Activated CD4-positive, alpha-beta T cell treated with anti-CD3 and anti-CD28 coated beads, Interleukin-2, Interleukin-6, amounts not matched to agents 100 ng/mL and 50 ng/mL, durations not matched to agents 16 hours and 8 hours (primary cell): ENCODE results near the gene EPB41L3.
A peak's percentile ranks its signal among the peaks of the same experiment; 100 is the strongest.
"Not testable (repeated sequence)": the region's sequence is repeated elsewhere in the genome, so short reads cannot be mapped to it uniquely, and the experiment has no call there.

Source experiments
- DNase-seq: peaks from one replicate; pipeline ENCODE4 v3.0.0-alpha.2; 2020

Gene EPB41L3

DNA sequence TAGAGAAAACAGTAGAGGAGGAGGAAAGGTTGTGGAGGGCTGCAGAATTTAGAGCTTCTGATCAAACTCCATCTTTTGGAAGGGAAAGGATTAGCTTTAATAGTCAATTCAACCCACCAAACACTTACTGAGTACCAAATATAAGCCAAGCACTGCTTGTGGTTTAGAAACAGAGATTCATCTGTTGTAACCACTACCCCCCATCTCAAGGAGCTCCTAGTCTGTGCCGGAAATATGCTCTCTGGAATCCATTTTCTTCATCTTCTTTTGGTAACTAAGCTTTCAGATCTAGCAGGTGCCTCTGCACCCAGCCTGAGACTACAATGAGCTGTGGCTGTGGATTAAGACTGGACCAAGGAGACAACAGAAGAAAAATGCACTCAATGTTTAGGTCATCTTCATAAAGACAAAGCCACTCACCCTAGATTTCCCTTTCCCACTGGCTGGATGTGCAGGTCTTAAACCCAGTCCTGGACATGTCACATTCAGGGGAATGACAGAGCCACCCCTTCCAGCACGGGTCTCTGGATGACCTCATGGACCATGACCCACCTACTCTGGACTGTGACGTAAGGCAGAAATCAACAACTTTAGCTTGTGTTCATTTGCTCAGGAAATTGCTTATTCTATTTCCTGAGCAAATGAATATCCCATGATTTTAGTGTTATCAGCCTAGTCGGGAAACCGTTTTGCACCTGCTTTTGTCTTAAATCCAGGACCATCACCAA, 52.9 kb downstream of the EPB41L3 start:
- DNase-seq, result no peak

DNA sequence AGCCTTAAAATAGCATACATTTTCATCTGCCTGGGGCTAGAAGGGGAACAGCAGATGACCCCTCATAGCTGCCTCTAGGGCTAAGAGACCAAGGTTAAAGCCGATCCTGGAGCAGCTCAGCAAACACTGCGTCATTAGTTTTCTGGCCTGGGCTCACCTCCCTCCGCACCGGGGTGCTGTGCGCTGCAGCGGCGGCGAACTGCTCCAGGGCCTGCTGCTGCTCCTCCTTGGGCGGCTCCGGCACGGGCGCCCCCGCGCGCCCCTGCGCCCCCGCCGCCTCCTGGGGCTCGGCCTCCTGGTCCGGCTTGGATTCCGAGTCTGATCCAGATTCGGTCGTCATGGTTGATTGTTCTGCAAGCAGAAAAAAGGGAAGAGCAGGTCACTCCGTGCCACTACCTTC, 55.0 kb downstream of the EPB41L3 start:
- DNase-seq, result no peak

DNA sequence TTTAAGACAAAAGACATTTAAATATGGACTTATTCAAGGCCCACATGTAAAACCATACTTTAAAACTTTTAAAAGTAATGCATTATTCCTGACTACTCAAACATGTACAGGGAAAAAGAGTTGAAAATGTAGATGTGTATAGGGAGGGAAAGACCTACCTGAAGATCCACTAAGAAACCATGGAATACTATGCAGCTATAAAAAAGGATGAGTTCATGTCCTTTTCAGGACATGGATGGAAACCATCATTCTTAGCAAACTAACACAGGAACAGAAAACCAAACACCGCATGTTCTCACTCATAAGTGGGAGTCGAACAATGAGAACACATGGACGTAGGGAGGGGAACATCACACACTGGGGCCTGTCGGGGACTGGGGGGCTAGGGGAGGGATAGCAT, 55.8 kb downstream of the EPB41L3 start:
- DNase-seq, result not testable (repeated sequence)

DNA sequence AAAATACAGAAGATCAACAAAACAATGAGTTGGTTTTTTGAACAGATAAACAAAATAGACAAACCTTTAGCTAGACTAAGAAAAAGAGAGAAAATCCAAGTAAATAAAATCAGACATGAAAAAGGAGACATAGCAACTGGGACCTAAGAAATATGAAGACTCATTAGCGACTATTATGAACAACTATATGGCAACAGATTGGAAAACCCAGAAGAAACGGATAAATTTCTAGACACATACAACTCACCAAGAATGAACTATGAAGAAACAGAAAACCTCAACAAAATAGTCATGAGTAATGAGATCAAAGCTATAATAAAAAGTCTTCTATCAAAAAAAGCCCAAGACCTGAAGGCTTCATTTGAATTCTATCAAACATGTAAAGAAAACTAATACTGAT, 59.3 kb downstream of the EPB41L3 start:
- no peak for DNase-seq

DNA sequence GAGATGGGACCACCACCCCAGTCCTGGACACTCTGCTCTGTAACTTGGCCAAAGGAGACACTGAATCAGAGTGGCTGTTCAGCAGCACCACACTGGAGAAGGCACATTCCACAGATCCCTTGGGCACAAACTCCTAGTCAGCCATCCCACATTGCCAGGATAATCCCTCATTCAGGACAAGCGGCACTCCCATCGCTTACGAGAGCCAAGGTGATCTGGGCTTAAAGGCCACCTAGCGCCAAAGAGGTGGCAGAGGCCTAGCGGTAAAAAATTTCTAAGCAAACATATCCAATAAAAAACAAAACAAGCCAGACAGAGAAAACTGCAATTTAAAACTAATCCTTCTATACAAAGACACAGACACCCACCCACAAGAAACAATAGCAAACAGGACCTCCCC, 62.2 kb downstream of the EPB41L3 start:
- DNase-seq, result no peak

DNA sequence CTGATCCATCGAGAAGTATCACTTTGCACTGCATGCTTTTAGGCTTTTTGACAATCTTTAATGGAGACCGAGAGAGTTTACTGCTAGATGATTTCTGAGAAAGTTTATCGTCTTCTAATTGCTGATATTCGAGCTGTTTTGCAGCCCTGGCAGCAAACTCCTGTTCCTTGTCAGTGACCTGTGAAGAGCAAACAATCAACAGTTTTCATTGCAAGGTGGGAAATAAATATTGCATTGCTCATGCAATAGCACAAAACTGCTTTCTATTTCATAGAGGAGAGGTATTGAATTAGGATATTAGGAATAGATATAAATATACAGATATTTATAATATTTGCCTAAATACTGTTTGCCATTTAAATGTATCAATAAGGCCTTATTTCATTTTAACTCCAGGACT, 65.5 kb downstream of the EPB41L3 start:
- no peak for DNase-seq

DNA sequence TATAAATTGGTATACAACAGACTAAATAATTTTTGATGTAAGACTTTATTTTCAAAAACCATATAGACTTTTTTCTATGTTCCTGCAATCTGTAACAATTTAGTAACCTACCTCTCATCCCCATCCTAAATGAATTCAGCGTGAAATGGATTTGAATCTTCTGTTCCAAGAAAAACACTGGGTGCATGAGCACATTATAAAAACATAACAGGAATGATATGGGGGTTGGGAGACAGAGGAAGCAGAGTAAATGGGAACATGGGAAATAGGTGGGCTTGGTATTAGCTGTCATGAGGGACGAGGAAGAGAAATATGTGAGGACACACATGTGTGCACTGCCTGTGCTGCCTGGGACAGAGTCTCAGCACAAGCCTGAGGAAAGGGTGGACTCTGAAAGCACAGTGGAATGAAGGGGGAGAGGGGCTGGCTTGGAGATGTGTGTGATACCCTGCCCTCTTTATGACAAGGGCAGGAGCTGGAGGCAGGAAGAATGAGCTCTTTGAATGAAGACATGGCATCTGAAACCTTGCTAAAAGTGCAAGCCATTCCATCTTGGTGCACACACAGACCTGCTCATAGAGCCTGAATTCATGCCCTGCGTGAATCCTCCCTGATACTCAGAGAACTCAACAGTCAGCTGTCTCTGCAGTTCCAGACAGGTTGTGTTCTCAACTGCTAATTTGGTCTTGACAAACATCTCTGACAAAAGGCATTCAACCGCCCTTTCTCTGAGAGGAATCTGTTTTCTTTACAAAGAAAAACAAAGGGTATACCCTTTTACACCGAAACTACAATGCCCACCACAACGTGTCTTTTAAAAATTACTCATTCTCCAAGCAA, 66.6 kb downstream of the EPB41L3 start:
- no peak for DNase-seq

DNA sequence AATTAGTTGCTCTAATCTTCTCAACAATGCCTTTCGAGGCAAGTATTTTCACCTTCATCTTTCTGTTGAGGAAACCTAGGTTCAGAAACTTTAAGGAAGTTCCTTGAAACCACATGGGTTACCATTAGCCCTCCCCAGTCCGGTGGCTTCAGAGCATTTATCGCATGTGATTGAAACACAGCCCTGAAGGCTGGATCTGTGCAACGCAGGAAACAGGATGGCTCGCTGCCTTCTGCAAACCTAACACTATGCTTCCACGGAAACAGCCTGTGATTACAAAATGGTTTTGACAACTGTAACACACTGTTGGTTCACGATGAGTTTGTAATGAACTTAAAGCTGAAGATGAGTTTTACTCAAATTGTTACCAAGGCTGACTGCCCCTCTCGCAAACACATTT, 68.5 kb downstream of the EPB41L3 start:
- no peak for DNase-seq

DNA sequence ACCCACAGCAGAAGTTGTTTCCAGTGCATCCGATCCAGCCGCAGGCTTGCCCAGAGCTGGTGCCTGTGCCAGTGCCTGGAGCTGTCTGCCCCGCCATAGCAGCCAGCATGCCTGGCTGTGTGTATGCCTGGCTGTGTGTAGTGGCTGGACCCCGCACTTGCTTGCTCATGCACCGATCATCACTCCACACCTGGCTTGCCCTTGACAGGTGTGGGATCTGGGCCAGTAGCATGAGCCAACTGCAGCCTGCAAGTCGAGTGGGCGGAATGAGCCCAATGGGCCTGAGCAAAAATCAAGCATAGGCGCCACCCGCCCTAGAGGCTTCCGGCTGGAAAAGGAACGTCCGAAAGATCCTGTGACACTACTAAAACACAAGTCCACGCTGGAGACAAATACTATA, 74.5 kb downstream of the EPB41L3 start:
- DNase-seq, result no peak

DNA sequence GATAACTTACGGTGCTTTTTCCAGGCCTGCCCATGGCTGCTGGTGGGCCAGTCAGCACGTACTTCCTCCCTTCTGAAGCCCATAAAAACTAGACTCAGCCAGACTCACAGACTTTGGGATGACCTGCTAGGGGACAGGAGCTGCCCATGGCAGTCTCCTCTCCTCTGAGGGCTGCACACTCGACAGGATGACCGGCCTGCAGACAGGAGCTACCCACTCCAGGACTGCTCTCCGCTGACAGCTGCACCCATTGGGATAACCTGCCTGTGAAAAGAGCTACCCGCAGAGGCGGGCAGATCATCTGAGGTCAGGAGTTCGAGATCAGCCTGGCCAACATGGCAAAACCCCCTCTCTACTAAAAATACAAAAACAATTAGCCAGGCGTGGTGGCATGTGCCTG, 75.4 kb downstream of the EPB41L3 start:
- no peak for DNase-seq

DNA sequence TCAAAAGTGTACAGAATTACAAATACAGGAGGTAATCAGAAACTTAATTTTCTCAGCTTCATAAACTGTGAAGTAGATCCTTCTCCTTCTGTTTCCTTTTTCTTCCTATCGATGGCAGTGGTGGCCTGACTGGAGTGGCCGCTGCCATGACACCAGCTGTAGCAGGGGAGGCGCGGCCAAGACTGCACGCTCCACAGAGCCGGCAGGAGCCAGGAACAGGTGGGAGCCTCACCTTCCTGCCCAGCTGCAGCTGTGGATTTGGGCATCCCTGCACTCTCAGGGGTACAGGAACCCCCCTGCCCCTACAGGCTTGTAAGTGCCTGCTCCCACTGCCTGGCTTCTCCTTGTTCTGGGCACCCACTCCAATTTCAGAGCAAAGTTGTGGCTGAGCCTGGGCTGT, 76.1 kb downstream of the EPB41L3 start:
- DNase-seq, result no peak

DNA sequence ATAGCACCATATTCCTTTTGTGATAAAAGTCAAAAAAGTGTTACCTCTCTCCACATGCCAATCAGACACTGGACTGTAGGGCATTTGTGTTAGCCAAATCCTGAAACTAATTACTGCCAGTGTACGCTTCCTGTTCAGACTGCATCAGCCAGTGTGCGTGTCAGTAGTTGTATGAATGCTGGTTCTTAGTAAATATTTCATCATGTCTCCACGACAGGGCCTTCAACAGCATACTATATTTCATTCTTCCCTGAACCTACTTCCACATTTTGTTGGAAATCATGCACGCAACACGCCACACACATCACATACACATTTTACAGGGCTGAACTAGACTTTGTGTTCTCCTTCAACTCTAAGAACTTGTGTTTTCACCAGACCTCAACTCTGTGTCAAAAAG, 77.5 kb downstream of the EPB41L3 start:
- DNase-seq, result no peak

DNA sequence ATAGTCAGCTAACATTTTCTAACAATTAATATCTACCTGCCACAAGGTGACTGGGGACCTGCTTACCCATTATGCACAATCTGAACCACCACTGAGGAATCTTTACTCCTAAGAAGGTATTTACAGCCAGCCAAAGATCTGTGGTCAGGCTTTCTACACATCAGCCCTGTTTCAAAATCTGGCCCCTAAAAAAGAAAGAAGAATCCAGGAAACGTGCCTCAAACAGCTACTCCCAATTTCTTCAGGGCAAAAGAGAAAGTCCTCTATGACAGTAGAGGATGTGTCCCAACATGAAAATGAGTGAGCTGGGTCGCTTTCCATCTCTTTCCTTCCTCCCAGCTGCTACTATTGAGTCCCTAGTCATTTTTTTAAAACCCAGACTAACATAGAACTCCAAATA, 79.5 kb downstream of the EPB41L3 start:
- no peak for DNase-seq

DNA sequence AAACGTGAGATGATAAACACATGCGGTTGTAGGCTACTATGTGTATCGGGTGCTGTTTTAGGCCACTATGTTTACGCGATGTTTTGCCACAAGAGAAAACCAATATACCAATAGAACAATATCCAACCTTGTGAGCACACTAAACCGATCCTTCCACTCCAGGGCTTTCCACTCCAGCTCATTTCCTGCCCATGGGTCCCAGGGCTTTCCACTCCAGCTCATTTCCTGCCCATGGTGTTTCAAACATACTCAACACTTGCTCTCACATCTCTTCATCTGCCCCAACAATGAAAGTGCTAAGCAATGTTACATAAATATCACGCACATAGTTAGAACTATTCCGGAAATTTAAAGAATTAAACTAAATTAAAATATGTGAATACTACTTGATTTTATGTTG, 80.0 kb downstream of the EPB41L3 start:
- peak; percentile 12 for DNase-seq

DNA sequence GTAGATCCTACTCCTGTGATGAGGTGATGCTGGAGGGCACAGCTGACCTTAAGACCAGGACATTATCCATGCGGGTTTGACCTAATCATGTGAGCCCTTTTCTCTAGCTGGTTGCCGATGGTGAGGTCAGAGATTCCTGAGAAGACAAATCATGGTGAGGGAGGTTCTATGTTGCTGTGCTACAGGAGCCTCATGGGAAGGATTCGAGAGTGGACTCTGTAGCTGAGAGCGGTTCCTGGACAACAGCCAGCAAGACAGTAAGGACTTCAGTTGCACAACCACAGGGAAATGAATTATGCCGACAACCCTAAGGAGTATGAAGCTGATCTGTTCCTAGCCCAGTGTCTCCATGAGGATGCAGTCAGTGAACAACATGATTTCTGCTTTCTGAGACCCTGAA, 80.4 kb downstream of the EPB41L3 start:
- DNase-seq, result no peak

DNA sequence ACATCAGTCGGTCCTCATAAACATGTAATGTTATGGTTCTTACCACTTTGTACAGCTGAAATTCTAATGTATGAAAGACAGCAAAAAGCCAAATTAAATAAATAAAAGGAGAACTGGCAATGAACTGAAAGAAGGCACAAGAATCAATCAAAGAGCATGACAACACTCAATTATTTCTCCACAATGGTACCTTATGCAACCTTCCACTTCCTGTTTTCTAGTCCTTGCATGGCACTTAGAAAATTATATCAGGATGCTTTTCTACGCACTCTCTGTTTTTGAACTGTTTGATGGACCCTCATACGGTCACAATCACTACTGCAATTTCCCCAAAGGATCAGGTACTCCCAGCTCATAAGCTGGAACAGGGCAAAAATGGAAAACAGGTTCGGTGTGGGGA, 81.6 kb downstream of the EPB41L3 start:
- DNase-seq, result no peak

DNA sequence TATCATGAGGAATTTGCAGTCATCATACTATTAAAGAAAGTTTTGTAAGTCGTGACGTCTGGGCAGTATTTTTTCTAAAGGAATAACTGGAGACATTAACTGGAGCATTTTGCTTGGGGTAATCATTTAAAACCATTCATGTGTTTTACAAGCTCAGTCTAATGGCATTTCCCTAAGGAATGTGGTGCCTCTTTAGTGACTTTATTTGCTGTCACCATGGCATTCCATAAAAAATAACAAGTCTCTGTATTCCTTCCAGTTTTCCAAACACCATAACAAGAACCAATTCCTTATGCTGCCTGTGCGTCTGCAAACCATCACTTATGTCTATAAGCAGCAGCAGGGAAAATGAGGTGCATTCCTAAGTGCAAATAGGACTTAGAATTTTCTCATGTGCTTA, 82.8 kb downstream of the EPB41L3 start:
- DNase-seq, result no peak

DNA sequence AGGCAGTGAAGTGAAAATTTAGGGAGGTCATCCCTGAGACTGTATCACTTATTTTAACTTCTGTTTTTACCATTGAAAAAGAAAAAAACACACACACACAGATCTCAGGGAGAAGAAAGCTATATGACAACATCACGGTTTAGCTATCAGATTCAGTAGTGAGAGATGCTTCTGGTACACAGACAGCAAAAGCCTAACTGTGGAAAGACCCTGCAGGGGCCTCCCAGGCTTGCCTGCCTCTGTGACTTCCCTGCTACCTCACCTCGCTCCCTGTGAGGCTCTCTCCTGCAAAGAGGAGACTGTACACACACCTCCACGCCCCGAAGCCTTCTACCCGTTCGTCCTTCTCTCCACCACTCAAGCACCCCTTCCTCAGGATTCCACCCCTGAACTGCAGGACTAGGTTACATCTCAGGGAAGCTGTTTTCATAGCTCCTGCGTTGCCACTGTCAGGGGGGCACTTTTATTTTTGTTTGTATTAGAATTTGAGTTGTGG, 86.3 kb downstream of the EPB41L3 start:
- no peak for DNase-seq

DNA sequence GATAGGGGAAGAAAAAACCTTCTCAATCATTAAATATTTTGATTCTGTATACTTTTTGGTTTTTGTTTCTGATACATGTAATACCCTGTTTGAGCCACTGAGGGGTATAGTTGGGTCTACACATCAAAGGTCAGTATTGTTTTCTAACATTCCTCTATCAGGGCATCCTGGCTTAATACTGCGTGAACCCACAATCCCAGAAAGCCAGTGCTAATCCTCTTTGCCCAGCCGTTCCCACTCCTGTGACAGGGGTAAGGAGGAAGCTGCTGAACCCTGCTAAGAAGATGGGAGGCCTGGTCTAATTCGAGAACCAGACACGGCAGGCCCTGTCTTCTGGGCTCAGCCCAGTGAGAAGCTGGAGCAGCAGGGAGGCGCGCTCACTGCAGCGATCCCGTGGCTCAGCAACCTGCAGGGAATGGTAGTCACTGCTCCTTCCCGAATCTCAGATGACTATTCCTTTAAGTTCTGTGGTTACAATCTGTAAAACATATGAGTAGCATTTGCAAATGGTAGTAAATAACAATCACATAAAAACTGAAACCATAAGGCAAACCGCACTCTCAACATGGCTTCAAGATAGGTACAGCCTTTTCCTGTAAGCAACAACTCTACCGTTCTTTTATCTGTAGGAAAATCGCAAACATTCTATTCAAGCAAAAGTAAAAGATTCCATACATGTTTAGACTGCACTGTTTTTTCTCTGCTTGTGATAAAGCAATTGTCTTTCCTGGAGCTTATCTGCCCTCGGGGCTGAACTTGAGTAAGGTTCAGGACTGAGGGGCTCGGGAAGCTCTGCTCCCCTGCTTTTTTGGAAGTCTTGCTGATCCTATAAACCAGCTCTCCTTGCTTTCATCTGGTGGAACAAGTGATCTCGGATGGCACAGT, 87.0 kb downstream of the EPB41L3 start:
- peak; percentile 13 for DNase-seq

DNA sequence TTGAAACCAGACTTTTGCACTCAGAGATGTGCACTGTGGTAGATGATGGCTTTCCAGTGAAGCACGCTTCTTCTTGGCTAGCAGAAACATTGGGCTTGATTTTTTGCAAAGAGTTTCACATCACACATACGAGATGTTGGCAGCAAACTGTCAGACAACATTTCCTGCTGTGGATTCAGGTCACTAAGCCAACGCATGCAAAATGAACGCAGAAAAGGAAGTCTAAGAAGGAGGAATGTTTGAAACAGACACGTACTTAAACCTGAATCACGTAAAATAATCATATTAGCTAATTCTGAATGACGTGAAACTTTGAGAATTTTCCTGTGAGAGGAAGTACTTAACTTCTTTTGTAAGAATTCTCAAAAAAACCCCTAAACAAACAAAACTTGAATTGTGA, 88.1 kb downstream of the EPB41L3 start:
- DNase-seq, result peak; percentile 21

DNA sequence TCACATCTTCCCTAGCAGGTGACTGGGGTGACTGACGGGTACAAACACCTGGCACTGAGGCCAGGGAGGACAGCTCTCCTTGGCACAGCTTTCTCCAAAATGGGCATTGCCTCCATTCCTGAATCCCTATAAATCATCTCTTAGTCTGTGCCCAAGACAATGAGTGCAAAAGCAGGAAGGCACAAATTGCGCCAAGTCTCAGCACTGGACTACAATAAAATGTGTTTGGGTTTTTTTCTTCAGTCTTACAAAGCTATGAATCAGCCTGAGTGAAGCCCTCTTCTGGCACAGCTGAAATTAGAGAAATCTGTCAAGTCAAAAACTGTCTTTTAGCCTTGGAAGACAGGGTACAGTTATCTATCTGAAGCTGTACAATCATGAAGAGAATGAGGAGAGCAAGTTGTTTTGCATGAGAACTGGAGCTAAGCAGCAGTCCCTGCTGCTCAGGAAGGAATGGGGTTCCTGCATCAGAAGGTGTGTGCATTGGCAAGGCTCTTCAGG, 90.8 kb downstream of the EPB41L3 start:
- DNase-seq, result no peak

DNA sequence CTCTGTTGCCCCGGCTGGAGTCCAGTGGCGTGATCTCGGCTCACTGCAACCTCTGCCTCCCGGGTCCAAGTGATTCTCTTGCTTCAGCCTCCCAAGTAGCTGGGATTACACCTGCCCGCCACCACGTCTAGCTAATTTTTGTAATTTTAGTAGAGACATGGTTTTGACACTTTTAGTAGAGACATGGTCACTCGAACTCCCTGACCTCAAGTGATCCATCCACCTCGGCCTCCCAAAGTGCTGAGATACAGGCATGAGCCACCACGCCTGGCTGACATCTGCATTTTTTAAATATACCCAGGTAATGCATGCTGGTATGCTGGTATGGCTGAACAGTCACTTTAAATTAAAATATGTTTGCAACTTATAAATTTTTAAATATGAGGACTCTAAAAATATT, 91.9 kb downstream of the EPB41L3 start:
- no peak for DNase-seq

DNA sequence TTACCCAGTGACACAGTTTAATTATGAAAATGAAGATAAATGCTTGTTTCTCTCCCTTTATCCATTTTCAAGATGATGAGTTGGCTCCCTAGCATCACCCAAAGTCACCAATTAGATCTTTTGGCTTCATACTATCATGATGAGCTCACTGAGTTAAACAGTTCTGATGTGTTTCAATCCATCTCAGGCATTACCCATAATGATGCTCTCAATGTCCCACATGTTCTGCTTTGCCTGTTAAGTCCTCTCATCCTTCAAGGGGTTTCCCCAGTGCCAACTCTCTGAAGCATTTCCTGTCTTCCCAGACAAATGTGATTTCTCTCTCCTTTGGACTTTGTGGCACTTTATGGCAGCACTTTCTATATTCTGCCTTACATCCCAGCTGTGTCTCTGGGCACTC, 92.6 kb downstream of the EPB41L3 start:
- no peak for DNase-seq
